HEK293T (cell line): ENCODE measurements around the gene HKDC1.

Experiments used
- BHLHE40 ChIP-seq: fragments of 450-650 bp; IDR thresholded peaks from 2 replicates; pipeline ENCODE4 v1.6.1; 2016; ENCODE audit warnings: mild to moderate bottlenecking, moderate library complexity, borderline replicate concordance
- FOXK2 ChIP-seq: fragments of 450-650 bp; IDR thresholded peaks from 2 replicates; pipeline ENCODE4 v1.6.1; 2016; ENCODE audit warnings: mild to moderate bottlenecking

- no peak for TF ChIP-seq BHLHE40
- no peak for TF ChIP-seq FOXK2
Measured at GRCh38 chr10:69306421-69306820, 86.3 kb downstream of the HKDC1 start.
